NCI-H2196 (cell line): ENCODE measurements around the gene SUDS3.
"Not testable (repeated sequence)": the region's sequence is repeated elsewhere in the genome, so short reads cannot be mapped to it uniquely, and the experiment has no call there.

Experiments used
- DNase-seq: peaks from one replicate; lab custom pipeline; 2025; ENCODE audit not compliant: unreplicated experiment; lab: John Stamatoyannopoulos, UW

SUDS3 gene

DNA sequence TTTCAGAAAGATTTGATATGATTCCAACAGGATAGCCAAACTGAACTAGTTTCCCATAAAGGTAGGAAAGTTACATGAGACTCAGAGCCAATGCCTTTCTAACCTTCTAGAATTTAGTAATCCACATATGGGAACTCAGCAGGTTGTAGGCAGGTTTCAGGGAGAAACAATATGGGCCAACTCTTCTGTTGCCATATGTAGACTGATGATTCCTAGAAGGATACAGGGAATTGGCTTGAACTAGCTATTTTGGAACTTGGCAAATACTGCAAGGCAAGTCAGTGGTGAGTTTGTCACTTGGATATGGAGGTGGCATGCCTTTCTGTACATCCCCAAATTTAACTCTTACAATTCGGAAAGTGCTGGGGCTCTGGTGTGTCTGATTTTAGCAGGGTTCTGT lies 15.5 kb downstream of the SUDS3 start:
- DNase-seq, result no peak

DNA sequence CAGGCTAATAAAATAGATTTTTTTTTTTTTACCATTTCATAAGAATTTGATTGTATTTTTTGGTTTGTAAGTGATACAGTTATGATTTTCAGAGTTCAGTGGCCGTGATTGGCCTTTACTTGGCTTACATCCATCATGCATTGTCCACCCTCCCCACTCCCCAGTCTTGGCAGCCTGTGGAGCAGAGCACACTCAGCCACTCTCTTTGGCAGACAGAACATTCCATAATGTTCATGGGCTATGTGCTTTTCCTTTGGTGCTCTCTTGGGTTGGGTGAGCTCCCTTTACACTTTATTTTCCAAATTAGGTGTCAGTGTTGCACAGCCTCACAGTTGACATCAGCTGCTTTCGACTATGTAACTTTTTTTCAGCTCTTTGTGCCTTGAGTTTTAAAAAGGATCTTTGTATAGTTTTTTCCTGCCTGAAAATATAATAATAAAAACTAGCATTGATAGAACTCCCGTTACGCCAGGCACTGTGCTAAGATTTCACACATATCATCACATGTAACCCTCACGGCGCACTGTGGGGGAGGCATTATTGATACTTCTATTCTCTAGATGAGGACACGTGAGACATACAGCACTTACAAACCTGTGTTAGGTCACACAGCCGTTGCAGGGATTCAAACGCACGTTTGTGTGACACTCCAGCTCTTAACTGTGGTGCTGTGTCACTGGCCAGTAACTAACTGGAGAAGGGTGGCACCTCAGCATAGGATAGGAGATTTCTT lies 21.5 kb downstream of the SUDS3 start:
- DNase-seq, result no peak

DNA sequence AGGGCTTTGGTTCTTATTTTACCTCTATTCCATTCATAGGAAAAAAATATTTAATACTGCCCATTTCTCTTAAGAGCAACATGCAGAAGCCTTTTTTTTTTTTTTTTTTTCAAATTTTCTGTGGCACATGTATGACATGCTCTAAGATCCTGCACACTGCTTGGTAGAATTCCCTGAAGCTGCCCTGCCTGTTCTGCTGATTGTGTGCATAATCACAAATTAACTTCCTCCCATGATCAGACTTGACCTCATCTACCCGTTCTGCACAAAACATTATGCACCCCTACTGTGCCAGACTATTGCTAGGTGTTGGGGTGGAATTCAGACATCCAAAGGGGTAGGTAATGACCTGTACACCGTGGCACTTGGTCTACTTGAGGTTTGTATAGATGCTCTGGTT lies 22.2 kb downstream of the SUDS3 start:
- DNase-seq, result no peak

DNA sequence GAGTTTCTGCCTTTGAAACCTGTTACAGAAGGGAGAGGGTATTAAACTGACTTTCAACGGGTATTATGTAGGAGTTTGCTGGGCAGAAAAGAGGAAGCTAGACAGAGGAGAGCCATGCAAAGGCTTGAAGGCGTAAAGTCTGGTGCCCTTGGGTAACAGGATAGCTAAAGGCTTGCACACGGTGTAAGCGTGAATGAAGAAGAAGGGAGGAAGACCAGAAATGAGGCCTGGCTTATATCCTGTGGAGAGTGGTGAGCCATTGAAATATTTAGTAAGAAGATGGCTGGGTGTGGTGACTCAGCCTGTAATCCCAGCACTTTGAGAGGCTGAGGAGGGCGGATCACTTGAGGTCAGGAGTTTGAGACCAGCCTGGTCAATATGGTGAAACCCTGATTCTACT lies 22.6 kb downstream of the SUDS3 start:
- no peak for DNase-seq

DNA sequence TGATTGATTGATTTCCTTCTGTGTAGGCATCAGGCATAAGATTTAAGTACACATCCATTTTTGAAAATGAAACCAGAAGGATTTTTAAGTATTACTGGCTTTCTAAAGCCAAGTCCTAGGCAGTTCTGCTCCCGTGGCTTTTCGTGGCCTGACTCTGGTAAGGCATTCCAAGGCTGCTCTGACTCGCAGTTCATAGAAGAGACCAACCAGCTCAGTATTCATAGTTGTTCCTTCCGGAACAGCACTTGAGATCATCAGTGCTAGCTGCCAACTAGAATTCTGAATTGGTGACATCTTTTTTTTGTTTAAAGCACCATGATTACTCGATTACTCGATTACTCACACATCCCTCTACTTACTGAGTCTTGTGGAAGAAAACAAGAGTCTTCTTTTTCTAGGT lies 25.9 kb downstream of the SUDS3 start:
- no peak for DNase-seq

DNA sequence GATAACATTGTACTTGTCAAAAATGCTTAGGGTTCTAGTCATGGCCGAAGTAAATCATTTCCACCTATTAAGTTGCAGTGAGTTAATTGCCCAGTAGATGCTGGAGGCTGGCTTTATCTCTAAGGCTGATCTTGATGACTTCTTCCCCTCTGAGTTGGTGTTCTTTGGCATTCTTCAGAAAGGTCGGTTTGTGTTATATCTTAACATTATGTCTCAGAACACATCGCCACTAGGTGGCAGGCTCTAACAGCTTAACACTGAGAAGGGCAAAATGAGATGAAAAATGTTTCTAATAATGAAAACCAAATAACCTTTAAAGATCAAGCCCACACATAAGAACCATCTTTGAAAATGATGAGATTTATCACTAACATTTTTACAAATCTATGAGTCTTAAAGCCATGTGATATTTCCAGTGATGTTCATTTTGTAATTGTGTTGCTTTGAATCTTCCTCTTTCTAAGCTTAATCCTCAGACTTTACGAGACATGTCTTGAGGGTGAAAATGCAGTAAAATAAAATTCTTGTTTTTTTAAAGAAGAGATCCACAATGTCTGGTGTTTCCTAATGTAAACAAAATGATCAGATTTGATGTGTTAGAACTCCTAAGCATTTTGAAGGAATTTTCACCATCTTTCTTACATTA lies 28.6 kb downstream of the SUDS3 start:
- DNase-seq, result peak; percentile 78

DNA sequence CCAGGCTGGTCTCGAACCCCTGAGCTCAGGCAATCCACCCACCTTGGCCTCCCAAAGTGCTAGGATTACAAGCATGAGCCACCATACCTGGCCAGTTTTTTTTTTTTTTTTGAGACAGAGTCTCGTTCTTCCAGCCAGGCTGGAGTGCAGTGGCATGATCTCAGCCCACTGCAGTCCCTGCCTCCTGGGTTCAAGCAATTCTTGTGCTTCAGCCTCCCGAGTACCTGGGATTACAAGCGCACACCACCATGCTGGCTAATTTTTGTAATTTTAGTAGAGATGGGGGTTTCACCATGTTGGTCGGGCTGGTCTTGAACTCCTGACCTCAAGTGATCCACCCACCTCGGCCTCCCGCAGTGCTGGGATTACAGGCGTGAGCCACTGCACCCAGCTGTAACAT lies 31.9 kb downstream of the SUDS3 start:
- not testable (repeated sequence) for DNase-seq

DNA sequence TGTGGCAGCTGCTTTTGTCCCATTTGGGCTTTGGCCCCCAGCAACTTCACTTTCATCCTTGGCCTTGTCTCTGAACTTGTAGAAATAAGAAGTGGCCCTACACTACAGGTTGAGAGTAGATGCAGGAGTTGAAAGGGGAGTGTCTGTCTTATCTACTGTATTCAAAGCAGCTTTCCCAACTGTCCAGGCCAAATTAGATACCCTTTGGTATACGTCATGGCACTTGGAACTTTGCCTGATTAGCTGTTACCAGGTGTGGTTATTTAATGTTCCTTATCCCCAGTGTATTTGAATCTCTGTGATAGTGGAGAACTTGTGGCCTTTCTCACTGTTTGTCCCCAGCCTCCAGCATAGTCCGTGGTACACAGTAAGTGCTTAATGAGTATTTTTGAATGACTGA lies 33.5 kb downstream of the SUDS3 start:
- no peak for DNase-seq

DNA sequence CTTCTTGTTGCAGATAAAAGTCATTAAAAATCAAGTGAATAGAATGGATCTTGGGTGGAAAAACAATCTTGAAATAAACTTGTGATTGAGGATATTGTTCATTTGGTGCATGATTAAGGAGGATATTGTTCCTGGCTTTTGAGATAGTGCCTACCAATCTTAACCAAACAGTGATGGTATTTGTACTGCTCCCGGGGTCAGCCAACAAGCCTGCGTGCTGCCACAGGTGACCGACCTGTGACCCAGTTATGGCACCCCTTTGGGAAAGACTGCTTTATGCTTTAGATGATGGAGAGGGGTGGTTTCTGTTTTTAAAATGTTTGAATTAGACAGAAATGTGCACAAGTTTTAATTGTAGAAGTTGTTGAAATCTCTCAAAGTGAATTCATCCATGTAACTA lies 41.6 kb downstream of the SUDS3 start:
- no peak for DNase-seq

DNA sequence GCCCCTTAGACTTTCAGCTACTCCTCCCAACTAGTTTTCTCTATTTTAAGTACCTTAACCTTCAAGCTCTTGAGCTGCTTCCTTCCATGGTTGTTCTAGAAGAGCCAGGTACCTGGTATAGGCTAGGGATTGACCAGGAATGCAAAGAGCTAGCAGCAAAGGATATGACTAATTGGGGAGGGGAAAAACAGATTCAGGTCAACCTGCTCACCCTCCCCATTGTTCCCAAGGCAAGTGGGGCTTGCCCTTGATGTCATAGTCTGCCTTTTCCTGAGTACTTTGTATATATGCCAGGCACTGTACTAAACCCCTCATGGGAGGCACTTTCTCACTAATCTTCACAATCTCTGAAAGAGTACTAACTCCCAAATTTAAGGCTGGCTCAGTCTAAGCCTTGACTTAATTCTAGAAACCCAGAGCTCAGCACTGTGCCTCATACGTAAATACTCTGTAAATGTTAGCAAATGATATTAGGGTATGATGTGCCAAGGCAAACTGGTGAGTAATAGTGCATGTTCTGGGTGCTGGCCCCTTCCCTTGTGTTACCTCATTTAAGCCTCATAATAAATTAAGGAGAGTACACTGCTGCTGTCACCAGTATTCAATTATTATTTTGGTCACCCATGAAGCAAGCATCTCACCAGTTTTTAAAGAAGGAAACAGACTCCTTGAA lies 42.2 kb downstream of the SUDS3 start:
- no peak for DNase-seq

DNA sequence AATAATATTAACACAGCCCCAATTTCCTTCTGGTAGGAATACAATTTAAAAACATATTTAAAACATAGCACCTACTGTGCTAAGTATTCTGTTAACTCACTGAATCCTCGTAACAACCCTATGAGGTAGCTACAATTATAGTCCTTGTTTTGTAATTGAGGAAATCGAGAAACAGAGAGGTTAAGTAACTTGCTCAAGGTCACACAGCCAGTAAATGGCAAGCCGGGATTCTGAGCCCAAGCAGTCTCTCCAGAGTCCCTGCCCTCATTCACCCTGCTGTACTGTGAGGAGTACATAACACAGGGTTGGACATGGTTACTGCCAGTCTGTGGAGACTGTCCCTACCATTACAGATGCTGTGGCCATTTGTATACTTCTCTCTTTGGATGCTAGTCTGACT lies 44.3 kb downstream of the SUDS3 start:
- DNase-seq, result no peak

DNA sequence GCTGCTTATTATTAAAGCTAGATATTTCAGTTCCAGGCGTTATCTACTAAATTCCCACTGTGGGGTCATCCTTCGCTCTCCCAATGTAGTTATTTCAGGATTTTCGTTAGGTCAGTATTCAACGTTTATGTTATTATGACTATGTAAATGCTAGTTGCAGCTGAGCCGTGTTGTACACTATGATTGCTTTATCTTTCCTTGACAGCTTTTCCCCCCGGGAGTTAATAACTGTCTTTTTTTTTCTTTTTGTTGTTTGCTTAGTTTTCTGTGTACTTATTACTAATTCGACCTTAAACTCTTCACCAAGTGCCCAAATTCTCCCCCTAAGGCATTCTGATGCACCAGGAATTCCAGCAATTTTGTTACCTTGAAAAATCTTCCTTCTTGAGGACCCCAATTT lies 48.5 kb downstream of the SUDS3 start:
- DNase-seq, result no peak

DNA sequence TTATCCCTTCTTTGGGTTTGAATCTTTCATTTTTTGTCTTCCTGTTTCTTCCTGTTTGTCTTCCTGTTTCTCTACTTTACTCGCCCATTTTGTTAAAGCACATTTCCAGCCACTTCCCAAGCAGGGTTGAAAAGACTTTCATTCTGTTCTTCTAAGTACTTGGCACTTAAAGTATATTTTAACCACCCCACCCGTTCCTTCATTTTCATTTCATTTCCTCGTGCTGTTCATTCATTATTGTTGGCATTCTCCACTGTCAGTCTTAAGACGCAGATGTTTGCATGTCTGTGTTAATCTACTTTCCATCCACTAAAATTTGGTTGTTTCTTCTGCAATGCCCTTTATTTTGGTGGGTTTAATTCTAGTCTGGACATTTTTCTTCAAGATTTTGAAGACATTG lies 49.0 kb downstream of the SUDS3 start:
- DNase-seq, result no peak

DNA sequence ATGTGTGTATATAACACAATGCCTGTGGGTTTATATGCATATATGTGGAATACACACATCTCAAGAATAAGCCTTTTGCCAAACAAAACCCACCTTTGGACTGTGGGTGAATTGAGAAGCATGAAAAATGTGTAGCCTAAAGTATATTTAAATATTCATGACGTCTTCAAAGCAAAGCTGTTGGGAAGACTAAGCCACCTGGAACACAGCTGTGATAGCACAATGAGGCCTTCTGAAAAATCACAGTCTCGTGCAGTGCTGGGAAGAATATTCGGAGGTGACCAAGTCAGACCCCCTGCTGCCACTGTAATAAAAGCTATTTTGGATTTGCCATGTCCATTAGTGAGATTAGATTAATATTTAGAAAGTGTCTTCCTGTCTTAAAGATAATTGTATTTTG lies 51.5 kb downstream of the SUDS3 start:
- no peak for DNase-seq

DNA sequence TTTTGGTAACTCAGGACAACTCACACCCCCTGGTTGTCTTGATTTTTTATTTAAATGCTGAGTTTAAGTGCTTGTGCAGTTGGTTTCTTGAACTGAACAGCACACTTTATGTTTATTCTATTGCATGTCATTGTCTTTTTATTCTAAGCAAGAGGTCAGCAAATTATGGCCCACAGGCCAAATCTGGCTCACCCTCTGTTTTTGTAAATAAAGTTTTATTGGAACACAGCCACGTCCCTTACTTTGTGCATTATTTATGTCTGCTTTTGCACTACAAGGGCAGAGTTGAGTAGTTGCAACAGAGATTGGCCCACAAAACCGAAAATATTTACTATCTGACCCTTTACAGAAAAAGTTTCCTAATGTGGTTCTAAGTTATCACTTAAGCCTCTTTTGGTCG lies 52.3 kb downstream of the SUDS3 start:
- no peak for DNase-seq

DNA sequence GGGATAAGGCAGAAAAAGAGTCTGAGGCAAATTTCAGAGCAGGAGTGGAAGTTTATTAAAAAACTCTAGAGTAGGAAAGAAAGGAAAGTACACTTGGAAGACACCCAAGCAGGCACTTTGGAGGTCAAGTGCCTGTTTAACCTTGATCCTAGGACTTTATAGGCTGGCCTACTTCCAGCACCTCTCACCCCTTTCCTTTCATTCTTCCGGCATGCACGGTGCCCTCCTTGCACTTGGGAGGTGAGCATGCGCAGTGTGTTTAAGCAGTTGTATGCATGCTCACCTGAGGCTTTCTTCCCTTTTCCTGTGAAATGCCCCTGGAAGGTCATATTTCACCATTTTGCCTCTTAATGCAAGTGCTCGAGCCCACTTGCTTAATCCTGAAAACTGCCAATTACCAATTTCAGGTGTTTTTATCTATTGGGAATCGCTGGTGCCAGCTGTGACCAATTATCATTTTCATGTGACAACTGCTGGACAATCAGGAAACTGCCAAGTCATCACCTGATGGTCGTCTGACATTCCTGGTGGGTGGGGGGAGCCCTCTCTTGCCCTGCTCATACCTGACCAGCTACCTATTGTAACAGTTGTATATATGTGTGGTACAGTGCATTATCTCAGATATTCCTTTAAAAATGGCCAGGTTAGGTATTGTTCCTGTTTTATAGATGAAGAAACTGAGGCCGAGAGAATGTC lies 53.5 kb downstream of the SUDS3 start:
- DNase-seq, result no peak

DNA sequence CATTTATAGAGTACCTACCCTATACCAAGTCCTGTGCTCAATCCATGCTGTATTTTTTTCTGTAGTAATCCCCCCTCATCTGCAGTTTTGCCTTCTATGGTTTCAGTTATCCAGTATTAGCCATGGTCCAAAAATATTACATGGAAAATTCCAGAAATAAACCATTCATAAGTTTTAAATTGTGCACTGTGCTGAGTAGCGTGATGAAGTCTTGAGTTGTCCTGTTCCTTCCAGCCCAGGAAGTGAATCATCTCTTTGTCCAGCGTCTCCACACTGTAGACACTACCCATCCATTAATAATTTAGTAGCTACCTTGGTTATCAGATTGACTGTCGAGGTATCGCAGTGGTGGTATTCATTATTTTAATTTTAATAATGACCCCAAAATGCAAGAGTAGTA lies 54.2 kb downstream of the SUDS3 start:
- DNase-seq, result no peak

DNA sequence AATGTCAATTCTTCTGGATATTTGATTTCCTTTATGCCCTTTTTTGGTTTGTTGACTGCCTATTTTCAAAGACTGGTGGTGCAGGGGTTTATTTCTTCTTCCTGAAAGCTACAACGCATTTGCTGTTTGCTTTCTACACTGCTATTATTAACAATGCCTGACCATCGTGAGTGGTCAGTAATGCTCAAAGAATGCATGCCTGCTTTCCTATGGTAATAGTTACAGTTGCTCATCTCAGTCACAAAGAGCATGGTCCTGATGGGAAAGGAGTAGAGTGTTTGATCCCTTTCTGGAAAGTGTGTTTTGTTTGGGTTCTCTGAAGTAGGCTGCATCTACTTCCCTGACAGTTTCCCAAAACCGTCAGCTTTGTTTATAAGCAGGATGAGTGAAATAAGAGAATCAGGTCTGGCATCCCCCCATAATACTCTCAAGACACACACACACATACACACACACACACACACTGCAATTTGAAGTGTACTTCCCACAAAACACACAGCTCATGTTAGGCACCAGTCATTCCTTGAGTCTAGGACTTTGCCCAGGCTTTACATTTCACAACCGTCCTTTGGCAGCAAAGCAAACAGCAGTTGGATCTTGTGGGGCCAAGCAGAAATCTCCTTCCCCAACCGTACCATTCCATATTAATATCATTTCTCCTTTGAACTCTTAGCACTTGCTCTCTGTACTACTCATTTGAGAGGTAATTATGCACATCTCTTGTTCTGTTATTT lies 56.6 kb downstream of the SUDS3 start:
- DNase-seq, result no peak

DNA sequence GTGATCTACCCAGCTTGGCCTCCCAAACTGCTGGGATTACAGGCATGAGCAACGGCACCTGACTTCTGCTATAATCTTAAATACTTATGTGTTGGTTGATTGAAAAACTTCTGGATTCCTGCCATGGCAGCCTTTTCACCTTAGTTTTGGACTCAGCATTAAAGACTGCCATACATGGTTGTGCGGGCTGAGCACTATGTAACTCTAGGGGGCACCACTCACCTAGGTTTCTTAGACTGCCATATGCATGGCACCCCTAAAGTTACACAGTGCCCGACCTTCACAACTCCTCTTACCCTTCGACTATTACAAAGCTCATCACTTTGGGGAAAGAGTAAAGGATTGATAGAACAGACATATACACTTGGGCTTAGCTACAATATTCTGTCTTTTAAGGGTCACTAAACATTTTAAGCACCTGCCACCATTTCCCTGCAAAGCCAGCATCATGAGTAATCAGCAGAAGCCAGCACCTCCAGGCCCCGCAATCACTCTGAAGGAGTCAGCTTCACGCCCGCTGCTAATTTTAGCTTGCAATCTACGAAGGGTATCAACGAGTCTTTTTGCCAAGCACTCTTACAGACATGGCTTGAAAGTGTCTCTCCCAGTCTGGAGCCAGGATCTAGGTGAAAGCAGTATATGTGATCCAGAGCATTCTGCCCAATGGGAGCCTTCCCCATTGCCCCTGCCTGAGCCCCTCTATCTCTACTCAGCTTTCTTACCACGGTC lies 59.8 kb downstream of the SUDS3 start:
- DNase-seq, result no peak

DNA sequence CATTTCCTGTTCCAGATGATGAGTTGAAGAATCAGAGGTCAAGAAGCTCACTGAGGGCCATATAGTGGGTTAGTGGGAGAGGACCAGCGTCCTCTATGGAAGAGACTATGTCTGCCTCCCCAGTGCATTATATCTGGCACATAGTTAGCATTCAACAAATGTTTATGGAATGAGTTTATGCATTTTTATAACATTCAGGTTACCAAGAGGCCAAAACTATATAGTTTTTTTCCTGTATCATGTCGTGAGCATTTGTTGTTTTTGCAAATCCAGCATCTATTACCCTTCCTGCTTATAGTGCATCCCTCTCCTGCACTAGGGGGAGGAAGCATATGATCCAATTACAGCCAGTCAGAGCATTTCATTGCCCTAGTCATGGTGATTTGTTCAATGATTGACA lies 60.6 kb downstream of the SUDS3 start:
- DNase-seq, result no peak

DNA sequence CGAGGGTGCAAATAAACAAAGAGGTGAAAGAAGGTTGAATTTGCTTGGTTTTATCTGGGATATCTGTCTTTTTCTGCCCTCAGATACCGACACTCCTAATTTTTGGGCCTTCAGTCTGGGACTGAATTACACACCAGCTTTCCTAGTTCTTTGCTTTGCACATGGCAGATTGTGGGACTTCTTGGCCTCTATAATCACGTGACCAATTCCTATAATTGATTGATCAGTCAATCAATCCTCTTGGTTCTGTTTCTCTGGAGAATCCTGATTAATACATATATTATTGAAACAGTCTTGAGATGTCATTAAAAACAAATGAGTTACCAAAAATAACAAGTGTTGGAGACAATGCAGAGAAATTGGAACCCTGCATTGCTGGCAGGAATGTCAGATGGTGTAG lies 62.7 kb downstream of the SUDS3 start:
- no peak for DNase-seq
